ENCODE measurements around the gene PRPSAP2. TPM values are rescaled to one million over a fixed set of nuclear protein-coding genes. Genes with fewer than 3 reads are reported as not detected.

The PRPSAP2 gene
- total and polyA plus RNA-seq, 2 of the 8 experiments (the other 6 are each of a cell fraction or from before 2014, with no cell fraction given) = 28.7 to 50.5 TPM

- Histone ChIP-seq H4K8ac (ENCODE audit: extremely low read depth, insufficient read depth, low read length) (no peak overlapping the region), H3K23me2 (ENCODE audit: low read depth, low read length) (no peaks in the 10 kb centered on the region), H3K79me1 (ENCODE audit: low read depth, low read length) (peaks cover 7% of the 10 kb centered on the region; the same call in 1 of the 2 replicates), H4K20me1 (replicated peaks in 1 of 2; ENCODE audit: control insufficient read depth in 1 of 2, insufficient read depth in 2 of 2, low read length in 2 of 2) (peaks cover 6 to 21% of the 10 kb centered on the region in 2 experiments), H3K4me2 (ENCODE audit: insufficient read depth in 1 of 2, low read depth in 2 of 2, low read length in 2 of 2) (no peak overlapping the region), H2BK120ac (replicated peaks; ENCODE audit: low read depth, low read length) (no peak overlapping the region), H3K36me3 (ENCODE audit: control insufficient read depth in 2 of 4, insufficient read depth in 4 of 4, low read length in 3 of 4) (peaks cover 13 to 30% (median 23%) of the 10 kb centered on the region in 4 experiments), H3K4ac (replicated peaks; ENCODE audit: insufficient read length, low read depth, low read length) (no peak overlapping the region), H3K4me3 (ENCODE audit: extremely low read depth in 1 of 4, insufficient read depth in 2 of 4, low read depth in 3 of 4, low read length in 4 of 4) (no peak overlapping the region), H3K4me1 (replicated peaks in 1 of 4; ENCODE audit: control insufficient read depth in 3 of 4, insufficient read depth in 4 of 4, low read length in 3 of 4) (no peaks in the 10 kb centered on the region; a peak in 2 of 7 replicates), H3K27me3 (replicated peaks in 1 of 4; ENCODE audit: control insufficient read depth in 3 of 4, extremely low read depth in 1 of 4, insufficient read depth in 3 of 4, low read length in 3 of 4) (no peaks in the 10 kb centered on the region), H3K27ac (ENCODE audit: low read depth, low read length) (no peak overlapping the region), H2BK20ac (ENCODE audit: low read length) (no peak overlapping the region), H2BK12ac (ENCODE audit: low read depth, low read length) (no peak overlapping the region), H3K14ac (ENCODE audit: insufficient read length) (no peak overlapping the region), H3K9ac (replicated peaks in 1 of 4; ENCODE audit: extremely low read depth in 1 of 4, low read depth in 3 of 4, low read length in 3 of 4) (no peak overlapping the region), H3K18ac (ENCODE audit: extremely low read depth, low read length) (no peak overlapping the region), H3K56ac (replicated peaks; ENCODE audit: insufficient read length, low read depth, low read length) (no peak overlapping the region), H2BK5ac (ENCODE audit: low read depth, low read length) (no peak overlapping the region), H3K9me3 (ENCODE audit: insufficient read depth in 2 of 2, low read depth in 1 of 2, low read length in 1 of 2) (no peaks in the 10 kb centered on the region), H3K23ac (ENCODE audit: insufficient read length) (no peak overlapping the region), H2BK15ac (ENCODE audit: low read length) (no peak overlapping the region), H2AFZ (ENCODE audit: low read length) (no peak overlapping the region), H4K91ac (replicated peaks; ENCODE audit: insufficient read length, low read length) (no peak overlapping the region), H3K79me2 (ENCODE audit: control insufficient read depth in 1 of 2, insufficient read depth in 2 of 2, low read length in 2 of 2) (no peaks in the 10 kb centered on the region), H2AK5ac (ENCODE audit: low read depth, low read length) (no peak overlapping the region), H4K5ac (ENCODE audit: insufficient read length, low read depth, low read length) (no peak overlapping the region)
- ChIA-PET POLR2A (ENCODE audit: partially characterized antibody) (interaction anchor here (1.1 to 2.4 kb wide), 2 partner anchors 11 to 26 kb away, joined by 3 to 8 read pairs; no protein-coding TSS in a partner anchor), CTCF (ENCODE audit: partially characterized antibody) (interaction anchor here (1.1 to 4.9 kb wide), 3 partner anchors 15 to 25 kb away, joined by 3 to 30 read pairs (median 4); partner anchors contain the start of gene SLC5A10)
- no peak for FAIRE-seq
- no peak for TF ChIP-seq YY1 (IDR thresholded peaks at IDR 0.05; ENCODE audit: low read depth, low read length)
- TF ChIP-seq SIRT6 (IDR thresholded peaks at IDR 0.05; ENCODE audit: low read length) = no peak
- TF ChIP-seq KDM1A (IDR thresholded peaks at IDR 0.05; ENCODE audit: borderline replicate concordance, low read length) = no peak
- DNase-seq (ENCODE audit: low read depth in 1 of 2, low spot score in 2 of 2) = no peak
- WGBS, 2 experiments (ENCODE audit: extremely low coverage in 1 of 2, insufficient coverage in 1 of 2, insufficient read length in 1 of 2, insufficient replicate concordance in 2 of 2, low coverage in 1 of 2, low lambda C conversion rate in 2 of 2, missing lambda C conversion rate in 1 of 2) = 78% methylated on average over 4 of the region's 4 CpGs; no CpG with 5 or more reads in 1 of the 2 experiments
These were observed 119.1 kb downstream of the PRPSAP2 start for GRCh38 chr17:18977021-18977420.

Data from H1 (cell line).